GM12865 (cell line): ENCODE data around the gene PPFIBP1.

ENCODE experiments used
- DNase-seq: peaks from one replicate; pipeline ENCODE4 v3.0.0; 2010; ENCODE audit warnings: low read depth
- H3K4me3 ChIP-seq: 2 replicates; pipeline ENCODE4 v1.5.1; 2011; ENCODE audit warnings: mild to moderate bottlenecking, low read depth, low read length, control low read depth
- CTCF ChIP-seq: IDR thresholded peaks from 2 replicates; pipeline ENCODE4 v1.5.1; 2011; ENCODE audit warnings: low read length, control low read depth, low read depth, inconsistent platforms; ENCODE audit not compliant: insufficient read depth; ENCODE audit errors: missing control alignments

PPFIBP1 gene

GRCh38 chr12:27527512-27527911 lies 3.5 kb downstream of the PPFIBP1 start:
- no peak overlapping the region for H3K4me3 ChIP-seq
- no peak for TF ChIP-seq CTCF
- no peak for DNase-seq

- no peak for TF ChIP-seq CTCF
- H3K4me3 ChIP-seq: no peak overlapping the region
- no peak for DNase-seq
Observed at GRCh38 chr12:27528788-27529187, 4.8 kb downstream of the PPFIBP1 start.

DNA sequence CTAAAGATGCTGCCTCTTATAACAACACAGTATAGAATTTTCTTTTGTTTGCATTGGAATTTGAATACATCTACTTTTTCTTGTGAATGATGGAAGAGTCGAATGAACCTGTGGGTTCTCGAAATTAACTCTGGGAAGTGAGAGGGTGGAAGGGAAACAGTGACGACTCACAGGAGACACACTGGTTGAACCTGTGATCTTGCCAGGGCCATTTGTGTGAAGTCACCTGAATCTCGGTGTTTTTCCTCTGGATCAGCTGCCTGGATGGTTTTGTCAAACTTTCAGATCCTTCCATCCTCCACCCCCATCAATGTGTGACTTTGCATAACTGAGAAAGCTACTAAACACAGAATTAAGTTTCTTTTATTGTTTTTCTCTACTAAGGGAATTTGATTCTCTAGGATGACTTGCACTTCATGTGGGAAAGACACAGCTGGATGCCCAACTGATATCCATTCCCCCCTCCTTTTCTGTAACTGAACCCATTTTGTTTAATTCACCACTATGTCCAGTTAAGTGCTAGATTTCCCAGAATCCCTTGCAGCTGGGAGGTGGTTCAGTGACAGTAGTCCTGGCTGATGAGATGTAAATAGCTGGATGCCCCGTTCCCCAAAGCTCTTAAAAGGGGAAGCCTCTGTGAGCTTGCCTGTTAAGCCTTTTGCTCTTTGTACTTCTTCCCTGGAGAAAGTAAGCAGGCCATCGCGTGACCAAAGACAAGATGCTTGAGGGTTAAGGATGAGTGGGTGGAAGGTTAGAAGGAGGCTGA lies 6.3 kb downstream of the PPFIBP1 start:
- DNase-seq: peak; percentile 33
- H3K4me3 ChIP-seq: no peak overlapping the region
- no peak for TF ChIP-seq CTCF

DNA sequence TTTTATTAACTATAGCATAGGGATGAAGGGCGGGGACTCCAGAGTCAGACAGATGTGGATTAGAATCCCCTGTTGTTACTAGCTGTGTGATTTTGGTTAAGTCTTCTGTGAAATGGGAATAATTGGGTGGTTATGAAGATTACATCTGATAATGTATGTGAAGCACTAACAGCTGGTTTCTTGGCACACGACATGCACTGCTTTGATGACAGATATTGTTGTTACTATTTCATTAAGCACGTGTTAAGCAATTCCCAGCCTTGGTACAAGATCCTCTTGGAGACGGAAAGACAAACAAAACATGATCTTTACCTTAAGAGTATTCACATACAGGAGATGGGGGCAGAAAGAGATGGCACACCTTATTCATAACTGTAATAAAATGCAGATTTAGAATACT lies 7.9 kb downstream of the PPFIBP1 start:
- no peak for TF ChIP-seq CTCF
- DNase-seq: no peak
- H3K4me3 ChIP-seq: no peak overlapping the region

- peak; percentile 87 for DNase-seq
- TF ChIP-seq CTCF: no peak
- H3K4me3 ChIP-seq: no peak overlapping the region
Observed at GRCh38 chr12:27534060-27534764, 10.2 kb downstream of the PPFIBP1 start.

DNA sequence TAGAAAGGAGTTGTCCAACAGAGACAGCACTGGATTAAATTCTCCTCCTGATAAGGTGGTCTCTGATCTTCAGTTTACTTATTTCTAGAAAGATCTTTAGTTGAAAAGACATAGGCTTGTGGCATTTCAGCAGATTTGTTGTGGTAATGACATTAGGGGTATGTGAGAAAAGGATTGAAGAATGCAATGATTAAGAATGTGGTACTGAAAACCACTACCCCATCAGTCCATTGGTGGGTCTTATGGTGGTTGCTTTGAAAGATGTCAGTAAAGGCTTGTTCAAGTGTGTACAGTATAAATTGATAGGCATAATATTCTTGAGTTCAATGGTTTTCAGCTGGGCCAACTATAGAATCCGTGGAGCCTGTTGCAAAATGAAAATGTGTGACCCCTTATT lies 10.8 kb downstream of the PPFIBP1 start:
- 0 out of 2 replicates have a peak overlapping the region, but pooled peaks have one; percentile 4 for H3K4me3 ChIP-seq
- DNase-seq: no peak
- no peak for TF ChIP-seq CTCF
